ENCODE measurements around the gene SELL.

- TF ChIP-seq CTCF (IDR thresholded peaks at IDR 0.05) (no peak), POLR2A (IDR thresholded peaks at IDR 0.05) (no peak)
Measured at GRCh38 chr1:169731446-169731845, 20.0 kb upstream of the SELL start.
